ENCODE data around the gene HNRNPH2.

The HNRNPH2 gene

GRCh38 chrX:101397779-101398178 lies 10.2 kb upstream of the HNRNPH2 start:
- DNase-seq (ENCODE audit: low spot score) = no peak

- DNase-seq (ENCODE audit: low spot score) = no peak
Measured at GRCh38 chrX:101398694-101399093, 9.3 kb upstream of the HNRNPH2 start.

- DNase-seq (ENCODE audit: low spot score) = no peak
Measured at GRCh38 chrX:101399825-101400224, 8.2 kb upstream of the HNRNPH2 start.

- no peak for DNase-seq (ENCODE audit: low spot score)
Measured at GRCh38 chrX:101407167-101407747, 765 bp upstream of the HNRNPH2 start.

GRCh38 chrX:101408532-101408841 lies 465 bp downstream of the HNRNPH2 start:
- DNase-seq (ENCODE audit: low spot score) = no peak

- DNase-seq (ENCODE audit: low spot score) = no peak
Measured at GRCh38 chrX:101409043-101409442, 1.0 kb downstream of the HNRNPH2 start.

- no peak for DNase-seq (ENCODE audit: low spot score)
Measured at GRCh38 chrX:101410461-101410860, 2.4 kb downstream of the HNRNPH2 start.

GRCh38 chrX:101411984-101412383 lies 4.0 kb downstream of the HNRNPH2 start:
- no peak for DNase-seq (ENCODE audit: low spot score)

GRCh38 chrX:101415180-101416145 lies 7.4 kb downstream of the HNRNPH2 start:
- peak; percentile 43 for DNase-seq (ENCODE audit: low spot score)

- DNase-seq (ENCODE audit: low spot score) = no peak
Measured at GRCh38 chrX:101416691-101417090, 8.7 kb downstream of the HNRNPH2 start.

- no peak for DNase-seq (ENCODE audit: low spot score)
Measured at GRCh38 chrX:101417190-101417589, 9.2 kb downstream of the HNRNPH2 start.

- peak; percentile 48 for DNase-seq (ENCODE audit: low spot score)
Measured at GRCh38 chrX:101417981-101418841, 10.2 kb downstream of the HNRNPH2 start.

- no peak for DNase-seq (ENCODE audit: low spot score)
Measured at GRCh38 chrX:101419489-101419888, 11.5 kb downstream of the HNRNPH2 start.

- no peak for DNase-seq (ENCODE audit: low spot score)
Measured at GRCh38 chrX:101427954-101428353, 19.9 kb downstream of the HNRNPH2 start.

- DNase-seq (ENCODE audit: low spot score) = peak; percentile 13
Measured at GRCh38 chrX:101429934-101430333, 21.9 kb downstream of the HNRNPH2 start.

- DNase-seq (ENCODE audit: low spot score) = peak; percentile 22
Measured at GRCh38 chrX:101430457-101431078, 22.5 kb downstream of the HNRNPH2 start.

- DNase-seq (ENCODE audit: low spot score) = no peak
Measured at GRCh38 chrX:101442085-101442484, 34.1 kb downstream of the HNRNPH2 start.

GRCh38 chrX:101449279-101449678 lies 41.3 kb downstream of the HNRNPH2 start:
- DNase-seq (ENCODE audit: low spot score) = no peak

GRCh38 chrX:101450085-101450484 lies 42.1 kb downstream of the HNRNPH2 start:
- no peak for DNase-seq (ENCODE audit: low spot score)

GRCh38 chrX:101450961-101451360 lies 42.9 kb downstream of the HNRNPH2 start:
- no peak for DNase-seq (ENCODE audit: low spot score)

GRCh38 chrX:101452056-101452455 lies 44.0 kb downstream of the HNRNPH2 start:
- no peak for DNase-seq (ENCODE audit: low spot score)

- DNase-seq (ENCODE audit: low spot score) = no peak
Measured at GRCh38 chrX:101460669-101461068, 52.6 kb downstream of the HNRNPH2 start.
